MCF 10A (cell line): ENCODE data around the gene ALG1L2. TPM values are rescaled to one million over a fixed set of nuclear protein-coding genes. Genes with fewer than 3 reads are reported as not detected.
"Not testable (repeated sequence)": the region's sequence is repeated elsewhere in the genome, so short reads cannot be mapped to it uniquely, and the experiment has no call there.

Source experiments
- BruUV-seq: library from RNA; stranded (reverse); fragments of 400-500 nt; replicated peaks from 2 replicates; lab custom pipeline; 2021; lab: Mats Ljungman, UMichigan
- CTCF ChIA-PET: fragments of 300-600 bp; sonication (Branson Sonifier 250); formaldehyde crosslinking; extraction: SDS; loops from one replicate; lab custom pipeline; 2021; ENCODE audit warnings: antibody characterized with exemption, inconsistent platforms; lab: Yijun Ruan, JAX
- POLR2A ChIA-PET: fragments of 300-600, 350-650 bp; sonication (Branson Sonifier 250); formaldehyde crosslinking; extraction: SDS; loops from one replicate; lab custom pipeline; 2020; ENCODE audit warnings: antibody characterized with exemption, inconsistent platforms; lab: Yijun Ruan, JAX
- DNase-seq: peaks from one replicate; pipeline ENCODE4 v3.0.0-alpha.2; 2018; ENCODE audit not compliant: unreplicated experiment
- H3K27ac Mint-ChIP-seq: one replicate; pipeline ENCODE4 v1.8.0; 2022; ENCODE audit warnings: mild to moderate bottlenecking, low read depth, mixed read lengths; ENCODE audit not compliant: unreplicated experiment
- H3K27me3 Mint-ChIP-seq: one replicate; pipeline ENCODE4 v1.8.0; 2022; ENCODE audit warnings: mixed read lengths; ENCODE audit not compliant: insufficient read depth, unreplicated experiment
- H3K36me3 Mint-ChIP-seq: one replicate; pipeline ENCODE4 v1.8.0; 2022; ENCODE audit warnings: mild to moderate bottlenecking, moderate library complexity, mixed read lengths; ENCODE audit not compliant: insufficient read depth, unreplicated experiment
- H3K4me1 Mint-ChIP-seq: one replicate; pipeline ENCODE4 v1.8.0; 2022; ENCODE audit warnings: mixed read lengths; ENCODE audit not compliant: insufficient read depth, unreplicated experiment
- H3K4me3 Mint-ChIP-seq: one replicate; pipeline ENCODE4 v1.8.0; 2022; ENCODE audit warnings: mild to moderate bottlenecking, moderate library complexity, mixed read lengths; ENCODE audit not compliant: unreplicated experiment
- H3K9me3 Mint-ChIP-seq: one replicate; pipeline ENCODE4 v1.8.0; 2022; ENCODE audit warnings: mixed read lengths; ENCODE audit not compliant: unreplicated experiment
- intact Hi-C: fragments of 100-400 bp; cut with micrococcal nuclease; formaldehyde crosslinking; loops from 2 replicates; pipeline ENCODE4 v1.14.1; 2022
- total RNA-seq: library from RNA; stranded (reverse); gene quantifications from 2 replicates; pipeline ENCODE4 v1.2.3, GENCODE V29; 2022
- TF ChIP-seq, protein P1 (sequence below): fragments of 200-600 bp; IDR thresholded peaks from one replicate; pipeline ENCODE4 v1.8.0; 2022; ENCODE audit warnings: antibody characterized with exemption, mild to moderate bottlenecking; ENCODE audit not compliant: unreplicated experiment

ALG1L2 gene
- total RNA-seq, 1 experiment from 2014 or later: not detected

DNA sequence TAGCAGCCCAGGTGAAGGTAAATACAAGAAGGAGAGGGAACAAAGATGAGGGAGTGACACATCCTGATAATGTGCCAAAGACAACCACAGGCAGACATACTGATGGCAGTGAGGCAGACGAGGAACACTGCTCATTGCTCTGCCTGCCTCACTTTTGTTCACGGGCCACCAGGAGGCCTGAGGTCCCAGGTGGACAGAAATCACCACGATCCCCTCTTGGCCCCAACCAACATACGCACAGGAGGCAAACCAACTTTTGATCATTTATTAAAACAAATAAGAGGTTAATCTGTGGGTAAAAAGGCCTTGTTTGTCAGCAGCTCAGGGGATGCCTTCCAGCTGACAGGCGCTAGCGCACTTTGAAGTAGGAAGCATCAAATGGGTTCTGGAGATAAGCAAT lies 4.2 kb downstream of the ALG1L2 start:
- CTCF ChIA-PET: no interaction called here
- Mint-ChIP-seq H3K9me3 (peaks cover 10% of the 10 kb centered on the region), H3K4me3 (no peak overlapping the region), H3K36me3 (no peaks in the 10 kb centered on the region), H3K27ac (no peak overlapping the region), H3K4me1 (no peaks in the 10 kb centered on the region), H3K27me3 (peaks cover 11% of the 10 kb centered on the region)
- TF ChIP-seq, protein P1, sequence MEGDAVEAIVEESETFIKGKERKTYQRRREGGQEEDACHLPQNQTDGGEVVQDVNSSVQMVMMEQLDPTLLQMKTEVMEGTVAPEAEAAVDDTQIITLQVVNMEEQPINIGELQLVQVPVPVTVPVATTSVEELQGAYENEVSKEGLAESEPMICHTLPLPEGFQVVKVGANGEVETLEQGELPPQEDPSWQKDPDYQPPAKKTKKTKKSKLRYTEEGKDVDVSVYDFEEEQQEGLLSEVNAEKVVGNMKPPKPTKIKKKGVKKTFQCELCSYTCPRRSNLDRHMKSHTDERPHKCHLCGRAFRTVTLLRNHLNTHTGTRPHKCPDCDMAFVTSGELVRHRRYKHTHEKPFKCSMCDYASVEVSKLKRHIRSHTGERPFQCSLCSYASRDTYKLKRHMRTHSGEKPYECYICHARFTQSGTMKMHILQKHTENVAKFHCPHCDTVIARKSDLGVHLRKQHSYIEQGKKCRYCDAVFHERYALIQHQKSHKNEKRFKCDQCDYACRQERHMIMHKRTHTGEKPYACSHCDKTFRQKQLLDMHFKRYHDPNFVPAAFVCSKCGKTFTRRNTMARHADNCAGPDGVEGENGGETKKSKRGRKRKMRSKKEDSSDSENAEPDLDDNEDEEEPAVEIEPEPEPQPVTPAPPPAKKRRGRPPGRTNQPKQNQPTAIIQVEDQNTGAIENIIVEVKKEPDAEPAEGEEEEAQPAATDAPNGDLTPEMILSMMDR: no peak
- no TSS peak for BruUV-seq
- DNase-seq: no peak
- POLR2A ChIA-PET: no interaction called here
- intact Hi-C loops: no loop called here

DNA sequence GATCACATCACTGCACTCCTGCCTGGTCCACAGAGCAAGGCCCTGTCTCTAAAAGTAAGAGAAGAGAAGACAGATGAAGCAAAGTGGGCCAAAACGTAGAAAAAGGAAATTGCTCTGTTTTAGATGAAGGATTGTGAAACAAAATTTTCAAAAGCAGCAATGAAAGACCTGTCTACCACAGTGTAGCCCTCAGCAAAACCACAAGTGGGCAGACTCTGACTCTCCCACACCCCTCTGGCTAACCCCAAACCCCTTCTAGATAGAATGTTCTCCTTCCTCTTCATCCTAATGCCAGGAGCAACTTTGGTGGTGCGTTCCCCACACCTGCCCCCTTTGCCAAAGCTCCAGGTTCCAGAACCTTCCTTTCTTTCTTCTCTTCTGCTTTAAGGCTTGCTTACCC lies 5.0 kb downstream of the ALG1L2 start:
- BruUV-seq, H3K4me1 Mint-ChIP-seq, H3K4me3 Mint-ChIP-seq, POLR2A ChIA-PET, H3K9me3 Mint-ChIP-seq, DNase-seq, H3K36me3 Mint-ChIP-seq, H3K27me3 Mint-ChIP-seq, H3K27ac Mint-ChIP-seq, CTCF ChIA-PET, intact Hi-C loops: not testable (repeated sequence)

DNA sequence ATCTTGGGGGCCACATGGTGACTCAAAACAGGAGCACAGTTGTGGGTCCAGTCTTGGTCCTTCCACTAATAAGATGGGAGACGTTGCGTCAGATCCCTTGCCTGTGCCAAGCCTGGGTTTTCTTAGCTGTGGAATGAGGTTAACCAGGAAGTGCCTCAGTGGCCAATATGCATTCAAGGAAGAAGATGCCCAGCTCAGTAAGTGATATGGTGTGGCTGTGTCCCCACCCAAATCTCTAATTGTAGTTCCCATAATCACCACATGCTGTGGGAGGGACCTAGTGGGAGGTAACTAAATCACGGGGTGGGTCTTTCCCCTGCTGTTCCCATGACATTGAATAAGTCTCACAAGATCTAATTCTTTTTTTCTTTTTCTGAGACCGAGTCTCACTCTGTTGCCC lies 6.4 kb downstream of the ALG1L2 start:
- Mint-ChIP-seq H3K4me3 (no peak overlapping the region), H3K36me3 (no peaks in the 10 kb centered on the region), H3K27ac (no peak overlapping the region), H3K9me3 (no peaks in the 10 kb centered on the region), H3K27me3 (no peaks in the 10 kb centered on the region), H3K4me1 (no peaks in the 10 kb centered on the region)
- CTCF ChIA-PET: no interaction called here
- no TSS peak for BruUV-seq
- intact Hi-C loops: no loop called here
- POLR2A ChIA-PET: no interaction called here
- TF ChIP-seq, protein P1: no peak
- DNase-seq: no peak

DNA sequence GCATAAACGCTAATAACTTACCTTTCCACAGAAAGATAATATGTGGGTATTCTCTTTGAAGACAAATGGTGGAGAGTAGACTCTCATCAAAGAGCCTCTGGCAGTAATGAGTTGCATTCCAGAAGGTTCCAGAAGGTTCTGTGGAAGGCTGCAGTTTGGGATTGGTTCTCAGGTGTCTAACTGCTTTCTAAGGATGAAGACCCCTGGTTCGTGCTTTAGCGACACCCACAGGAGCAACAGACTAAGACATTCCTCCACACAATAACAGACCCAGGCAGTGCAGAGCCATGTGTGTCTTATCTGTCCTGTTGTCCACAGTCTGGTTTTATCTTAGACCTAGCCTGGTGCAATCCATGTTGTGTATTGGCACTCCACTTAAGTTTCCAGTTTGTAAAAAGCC lies 9.1 kb downstream of the ALG1L2 start:
- CTCF ChIA-PET: interaction anchor here (0.6 kb wide), 1 partner anchor 798 kb away, joined by 3 read pairs; no protein-coding TSS in a partner anchor
- H3K9me3 Mint-ChIP-seq, DNase-seq, intact Hi-C loops, H3K4me1 Mint-ChIP-seq, POLR2A ChIA-PET, H3K4me3 Mint-ChIP-seq, H3K27me3 Mint-ChIP-seq, H3K27ac Mint-ChIP-seq, H3K36me3 Mint-ChIP-seq, BruUV-seq: not testable (repeated sequence)

DNA sequence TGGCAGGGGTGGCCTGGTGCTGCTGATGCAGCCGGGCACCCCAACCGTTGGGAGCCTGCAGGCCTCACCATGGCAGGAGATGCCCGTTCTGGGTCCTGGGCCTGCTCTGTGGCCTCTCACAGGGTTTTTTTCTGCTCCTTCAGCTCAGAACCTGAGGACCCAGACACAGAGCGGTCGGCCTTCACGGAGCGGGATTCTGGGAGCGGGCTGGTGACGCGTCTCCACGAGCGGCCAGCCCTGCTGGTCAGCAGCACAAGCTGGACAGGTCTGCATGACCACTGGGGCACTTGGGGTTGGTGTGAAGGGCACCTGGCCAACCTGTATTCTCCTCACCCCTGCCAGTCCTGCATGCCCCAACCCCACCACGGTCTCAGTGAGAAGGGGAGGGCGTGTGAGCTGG lies 10.3 kb downstream of the ALG1L2 start:
- ChIA-PET POLR2A (no interaction called here), CTCF (interaction anchor here (1.1 to 1.4 kb wide), 2 partner anchors 14 to 157 kb away, joined by 3 to 5 read pairs; no protein-coding TSS in a partner anchor)
- H3K27ac Mint-ChIP-seq: no peak overlapping the region
- TF ChIP-seq, protein P1: no peak
- no peaks in the 10 kb centered on the region for H3K9me3 Mint-ChIP-seq
- intact Hi-C loops: no loop called here
- no peak for DNase-seq
- no peaks in the 10 kb centered on the region for H3K27me3 Mint-ChIP-seq
- no peaks in the 10 kb centered on the region for H3K4me1 Mint-ChIP-seq
- BruUV-seq: no TSS peak
- no peak overlapping the region for H3K4me3 Mint-ChIP-seq
- no peaks in the 10 kb centered on the region for H3K36me3 Mint-ChIP-seq
